SK-N-SH (cell line): Measurements from ENCODE around the gene ABHD4. TPM values are rescaled to one million over a fixed set of nuclear protein-coding genes. Genes with fewer than 3 reads are reported as not detected.

Experiments used
- CTCF ChIA-PET: fragments of 300-600, 350-600 bp; formaldehyde crosslinking; extraction: SDS; loops from one replicate; lab custom pipeline; 2021; lab: Yijun Ruan, JAX
- POLR2A ChIA-PET: fragments of 350-600 bp; sonication (Branson Sonifier 250); formaldehyde crosslinking; extraction: SDS; loops from one replicate; lab custom pipeline; 2020; ENCODE audit warnings: antibody characterized with exemption, inconsistent platforms; lab: Yijun Ruan, JAX
- DNase-seq: peaks from one replicate; pipeline ENCODE4 v3.0.0; 2012
- H2AFZ ChIP-seq: fragments of 200-600 bp; sonication (generic); 2 replicates; pipeline ENCODE4 v1.8.1; 2016; ENCODE audit warnings: antibody characterized with exemption, mild to moderate bottlenecking, low read depth
- H3F3A ChIP-seq: fragments of 200-600 bp; sonication (generic); replicated peaks from 2 replicates; pipeline ENCODE3; 2016; ENCODE audit warnings: antibody characterized with exemption, mild to moderate bottlenecking; ENCODE audit not compliant: insufficient read depth
- H3K27ac ChIP-seq, 2 experiments: fragments of 200-500 bp in 1 of 2; fragments of 200-600 bp in 1 of 2; sonication (Bioruptor generic) in 1 of 2; sonication (generic), shearing (Covaris generic) in 1 of 2; 2 replicates each; pipeline versions ENCODE4 v1.5.1 to v1.6.1; 2014 to 2016; ENCODE audit warnings: low read depth in 2 of 2, inconsistent platforms in 1 of 2, low read length in 1 of 2, mild to moderate bottlenecking in 1 of 2, mixed read lengths in 1 of 2
- H3K27me3 ChIP-seq: fragments of 200-600 bp; sonication (generic), shearing (Covaris generic); 2 replicates; pipeline ENCODE4 v1.6.1; 2016; ENCODE audit warnings: mixed run types; ENCODE audit not compliant: insufficient read depth
- H3K36me3 ChIP-seq, 2 experiments: fragments of 200-500 bp in 1 of 2; fragments of 200-600 bp in 1 of 2; sonication (Bioruptor generic) in 1 of 2; sonication (generic) in 1 of 2; replicated peaks in 1 of 2; 2 replicates each; pipeline versions ENCODE3 to v1.5.1; 2014 to 2016; ENCODE audit warnings: low read length in 1 of 2, mild to moderate bottlenecking in 1 of 2; ENCODE audit not compliant: insufficient read depth in 2 of 2, control insufficient read depth in 1 of 2
- H3K4me1 ChIP-seq, 2 experiments: fragments of 200-500 bp in 1 of 2; fragments of 200-600 bp in 1 of 2; sonication (Bioruptor generic) in 1 of 2; sonication (generic), shearing (Covaris generic) in 1 of 2; 2 replicates each; pipeline versions ENCODE4 v1.5.1 to v1.6.1; 2014 to 2016; ENCODE audit warnings: low read depth in 1 of 2, low read length in 1 of 2, mixed run types in 1 of 2; ENCODE audit not compliant: insufficient read depth in 2 of 2, control insufficient read depth in 1 of 2
- H3K4me2 ChIP-seq: fragments of 200-600 bp; sonication (generic), shearing (Covaris generic); 2 replicates; pipeline ENCODE4 v1.6.1; 2017; ENCODE audit warnings: mixed run types
- H3K4me3 ChIP-seq, 2 experiments: fragments of 200-500 bp in 1 of 2; fragments of 200-600 bp in 1 of 2; sonication (Bioruptor generic) in 1 of 2; sonication (generic), shearing (Covaris generic) in 1 of 2; 2 replicates each; pipeline versions ENCODE4 v1.5.1 to v1.8.1; 2014 to 2016; ENCODE audit warnings: low read depth in 2 of 2, inconsistent platforms in 1 of 2, low read length in 1 of 2, mild to moderate bottlenecking in 1 of 2, mixed read lengths in 1 of 2, moderate library complexity in 1 of 2
- H3K79me2 ChIP-seq: fragments of 200-600 bp; sonication (generic); 2 replicates; pipeline ENCODE4 v1.8.1; 2017; ENCODE audit warnings: mild to moderate bottlenecking; ENCODE audit not compliant: insufficient read depth
- H3K9ac ChIP-seq: fragments of 200-600 bp; sonication (generic); 2 replicates; pipeline ENCODE4 v1.6.1; 2017; ENCODE audit warnings: mixed run types
- H3K9me2 ChIP-seq: fragments of 200-600 bp; sonication (generic); 2 replicates; pipeline ENCODE4 v1.6.1; 2017; ENCODE audit warnings: mixed run types
- H3K9me3 ChIP-seq: fragments of 200-600 bp; sonication (generic); 2 replicates; pipeline ENCODE4 v1.6.1; 2017; ENCODE audit warnings: mixed run types, mild to moderate bottlenecking, moderate library complexity
- H4K20me1 ChIP-seq: fragments of 200-600 bp; sonication (generic); 2 replicates; pipeline ENCODE4 v1.6.1; 2017; ENCODE audit warnings: mild to moderate bottlenecking, mixed run types; ENCODE audit not compliant: insufficient read depth
- CTCF ChIP-seq: fragments of 200-600 bp; sonication (generic); IDR thresholded peaks from 2 replicates; pipeline ENCODE4 v1.6.1; 2017; ENCODE audit warnings: antibody characterized with exemption, mild to moderate bottlenecking, moderate library complexity
- ELF1 ChIP-seq: IDR thresholded peaks from 2 replicates; pipeline ENCODE4 v1.4.0; 2012
- EZH2phosphoT487 ChIP-seq: fragments of 200-600 bp; sonication (generic); IDR thresholded peaks from 2 replicates; pipeline ENCODE4 v1.6.1; 2017; ENCODE audit warnings: low read depth, mixed run types, mild to moderate bottlenecking, antibody characterized with exemption, moderate library complexity, borderline replicate concordance
- FOXJ3 ChIP-seq: sonication (generic); formaldehyde crosslinking; IDR thresholded peaks from 2 replicates; pipeline ENCODE4 v1.5.1; 2020; ENCODE audit warnings: mild to moderate bottlenecking, missing genetic modification reagents
- IRF3 ChIP-seq: fragments of 150-350 bp; IDR thresholded peaks from 2 replicates; pipeline ENCODE4 v1.6.1; 2016; ENCODE audit warnings: mild to moderate bottlenecking, low read depth, low read length
- MEF2A ChIP-seq: IDR thresholded peaks from 2 replicates; pipeline ENCODE4 v1.4.0; 2012; ENCODE audit warnings: low read depth, borderline replicate concordance
- RCOR1 ChIP-seq: fragments of 150-350 bp; IDR thresholded peaks from 2 replicates; pipeline ENCODE4 v1.6.1; 2017; ENCODE audit warnings: antibody characterized with exemption, low read length
- RXRA ChIP-seq: IDR thresholded peaks from 2 replicates; pipeline ENCODE4 v1.4.0; 2012; ENCODE audit warnings: low read depth, mild to moderate bottlenecking, borderline replicate concordance
- SIN3A ChIP-seq: IDR thresholded peaks from 2 replicates; pipeline ENCODE4 v1.6.1; 2012; ENCODE audit warnings: low read depth, mild to moderate bottlenecking, low read length, moderate library complexity, borderline replicate concordance
- TAF1 ChIP-seq: IDR thresholded peaks from 2 replicates; pipeline ENCODE4 v1.6.1; 2012; ENCODE audit warnings: low read depth, mild to moderate bottlenecking, low read length, moderate library complexity, borderline replicate concordance
- TCF12 ChIP-seq: IDR thresholded peaks from 2 replicates; pipeline ENCODE4 v1.4.0; 2012
- TEAD4 ChIP-seq: IDR thresholded peaks from 2 replicates; pipeline ENCODE4 v1.4.0; 2012; ENCODE audit warnings: mild to moderate bottlenecking, borderline replicate concordance; ENCODE audit not compliant: insufficient read depth
- YY1 ChIP-seq: IDR thresholded peaks from 2 replicates; pipeline ENCODE4 v1.4.0; 2012; ENCODE audit warnings: low read depth, mild to moderate bottlenecking
- ZBTB33 ChIP-seq: IDR thresholded peaks from 2 replicates; pipeline ENCODE4 v1.4.0; 2012; ENCODE audit warnings: low read depth, borderline replicate concordance
- WGBS: methylation state at CpG from one replicate; pipeline ENCODE4 v1.1.6; 2017; ENCODE audit warnings: low lambda C conversion rate; 5-methylcytosine and 5-hydroxymethylcytosine counted together
- polyA plus RNA-seq, 3 experiments: library from polyadenylated mRNA; depleted of rRNA; stranded (reverse); fragments of >200 nt; gene quantifications; 2 replicates each; pipeline ENCODE4 v1.2.3, GENCODE V29; 2012
- TF ChIP-seq, protein P1 (sequence below): IDR thresholded peaks from 2 replicates; pipeline ENCODE4 v1.4.0; 2012; ENCODE audit warnings: low read depth, borderline replicate concordance
- TF ChIP-seq, protein P2 (sequence below): IDR thresholded peaks from 2 replicates; pipeline ENCODE4; 2012
- TF ChIP-seq, protein P3 (sequence below): IDR thresholded peaks from 2 replicates; pipeline ENCODE4 v1.6.1; 2012; ENCODE audit warnings: mild to moderate bottlenecking, low read depth, low read length, moderate library complexity

Gene ABHD4
- polyA plus RNA-seq, 1 of the 3 experiments (the other 2 are of a cell fraction): 15.0 TPM

DNA sequence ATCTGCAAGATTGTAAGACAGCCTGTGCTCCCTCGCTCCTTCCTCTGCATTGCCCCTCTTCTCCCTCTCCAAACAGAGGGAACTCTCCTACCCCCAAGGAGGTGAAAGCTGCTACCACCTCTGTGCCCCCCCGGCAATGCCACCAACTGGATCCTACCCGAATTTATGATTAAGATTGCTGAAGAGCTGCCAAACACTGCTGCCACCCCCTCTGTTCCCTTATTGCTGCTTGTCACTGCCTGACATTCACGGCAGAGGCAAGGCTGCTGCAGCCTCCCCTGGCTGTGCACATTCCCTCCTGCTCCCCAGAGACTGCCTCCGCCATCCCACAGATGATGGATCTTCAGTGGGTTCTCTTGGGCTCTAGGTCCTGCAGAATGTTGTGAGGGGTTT, 46.5 kb upstream of the ABHD4 start:
- H2AFZ ChIP-seq: no peak overlapping the region
- no peaks in the 10 kb centered on the region for H3K9me3 ChIP-seq
- H4K20me1 ChIP-seq: no peaks in the 10 kb centered on the region
- H3K27me3 ChIP-seq: no peaks in the 10 kb centered on the region
- TF ChIP-seq ELF1 (no peak), RXRA (no peak), SIN3A (no peak), TCF12 (no peak), FOXJ3 (no peak), EZH2phosphoT487 (no peak), RCOR1 (no peak), TEAD4 (no peak), MEF2A (no peak), ZBTB33 (no peak), IRF3 (no peak), CTCF (no peak), TAF1 (no peak), YY1 (no peak)
- TF ChIP-seq, protein P1, sequence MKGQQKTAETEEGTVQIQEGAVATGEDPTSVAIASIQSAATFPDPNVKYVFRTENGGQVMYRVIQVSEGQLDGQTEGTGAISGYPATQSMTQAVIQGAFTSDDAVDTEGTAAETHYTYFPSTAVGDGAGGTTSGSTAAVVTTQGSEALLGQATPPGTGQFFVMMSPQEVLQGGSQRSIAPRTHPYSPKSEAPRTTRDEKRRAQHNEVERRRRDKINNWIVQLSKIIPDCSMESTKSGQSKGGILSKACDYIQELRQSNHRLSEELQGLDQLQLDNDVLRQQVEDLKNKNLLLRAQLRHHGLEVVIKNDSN: no peak
- TF ChIP-seq, protein P2, sequence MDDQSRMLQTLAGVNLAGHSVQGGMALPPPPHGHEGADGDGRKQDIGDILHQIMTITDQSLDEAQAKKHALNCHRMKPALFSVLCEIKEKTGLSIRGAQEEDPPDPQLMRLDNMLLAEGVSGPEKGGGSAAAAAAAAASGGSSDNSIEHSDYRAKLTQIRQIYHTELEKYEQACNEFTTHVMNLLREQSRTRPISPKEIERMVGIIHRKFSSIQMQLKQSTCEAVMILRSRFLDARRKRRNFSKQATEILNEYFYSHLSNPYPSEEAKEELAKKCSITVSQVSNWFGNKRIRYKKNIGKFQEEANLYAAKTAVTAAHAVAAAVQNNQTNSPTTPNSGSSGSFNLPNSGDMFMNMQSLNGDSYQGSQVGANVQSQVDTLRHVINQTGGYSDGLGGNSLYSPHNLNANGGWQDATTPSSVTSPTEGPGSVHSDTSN: no peak
- TF ChIP-seq, protein P3, sequence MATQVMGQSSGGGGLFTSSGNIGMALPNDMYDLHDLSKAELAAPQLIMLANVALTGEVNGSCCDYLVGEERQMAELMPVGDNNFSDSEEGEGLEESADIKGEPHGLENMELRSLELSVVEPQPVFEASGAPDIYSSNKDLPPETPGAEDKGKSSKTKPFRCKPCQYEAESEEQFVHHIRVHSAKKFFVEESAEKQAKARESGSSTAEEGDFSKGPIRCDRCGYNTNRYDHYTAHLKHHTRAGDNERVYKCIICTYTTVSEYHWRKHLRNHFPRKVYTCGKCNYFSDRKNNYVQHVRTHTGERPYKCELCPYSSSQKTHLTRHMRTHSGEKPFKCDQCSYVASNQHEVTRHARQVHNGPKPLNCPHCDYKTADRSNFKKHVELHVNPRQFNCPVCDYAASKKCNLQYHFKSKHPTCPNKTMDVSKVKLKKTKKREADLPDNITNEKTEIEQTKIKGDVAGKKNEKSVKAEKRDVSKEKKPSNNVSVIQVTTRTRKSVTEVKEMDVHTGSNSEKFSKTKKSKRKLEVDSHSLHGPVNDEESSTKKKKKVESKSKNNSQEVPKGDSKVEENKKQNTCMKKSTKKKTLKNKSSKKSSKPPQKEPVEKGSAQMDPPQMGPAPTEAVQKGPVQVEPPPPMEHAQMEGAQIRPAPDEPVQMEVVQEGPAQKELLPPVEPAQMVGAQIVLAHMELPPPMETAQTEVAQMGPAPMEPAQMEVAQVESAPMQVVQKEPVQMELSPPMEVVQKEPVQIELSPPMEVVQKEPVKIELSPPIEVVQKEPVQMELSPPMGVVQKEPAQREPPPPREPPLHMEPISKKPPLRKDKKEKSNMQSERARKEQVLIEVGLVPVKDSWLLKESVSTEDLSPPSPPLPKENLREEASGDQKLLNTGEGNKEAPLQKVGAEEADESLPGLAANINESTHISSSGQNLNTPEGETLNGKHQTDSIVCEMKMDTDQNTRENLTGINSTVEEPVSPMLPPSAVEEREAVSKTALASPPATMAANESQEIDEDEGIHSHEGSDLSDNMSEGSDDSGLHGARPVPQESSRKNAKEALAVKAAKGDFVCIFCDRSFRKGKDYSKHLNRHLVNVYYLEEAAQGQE: no peak
- peaks cover 0 to 49% of the 10 kb centered on the region in 2 experiments; a peak in 3 of 4 replicates for H3K4me1 ChIP-seq
- no peaks in the 10 kb centered on the region for H3K79me2 ChIP-seq
- no peak for DNase-seq
- H3K4me3 ChIP-seq: no peak overlapping the region
- POLR2A ChIA-PET: no interaction called here
- no peak overlapping the region for H3K4me2 ChIP-seq
- peaks cover 18% of the 10 kb centered on the region for H3F3A ChIP-seq
- no peaks in the 10 kb centered on the region for H3K9me2 ChIP-seq
- no peak overlapping the region for H3K27ac ChIP-seq
- no peak overlapping the region for H3K9ac ChIP-seq
- no peaks in the 10 kb centered on the region for H3K36me3 ChIP-seq
- 67% methylated on average over 5 of the region's 5 CpGs for WGBS
- CTCF ChIA-PET: interaction anchor here (1.2 to 10.3 kb wide), 2 partner anchors 17 to 301 kb away, joined by 3 to 116 read pairs; no protein-coding TSS in a partner anchor
